Measurements from ENCODE around the gene TMEM115. TPM values are rescaled to one million over a fixed set of nuclear protein-coding genes. Genes with fewer than 3 reads are reported as not detected.

Gene TMEM115
- total and polyA plus RNA-seq, 2 of the 13 experiments (the other 11 are each of a cell fraction or from before 2014, with no cell fraction given) = 22.1 to 30.7 TPM

DNA sequence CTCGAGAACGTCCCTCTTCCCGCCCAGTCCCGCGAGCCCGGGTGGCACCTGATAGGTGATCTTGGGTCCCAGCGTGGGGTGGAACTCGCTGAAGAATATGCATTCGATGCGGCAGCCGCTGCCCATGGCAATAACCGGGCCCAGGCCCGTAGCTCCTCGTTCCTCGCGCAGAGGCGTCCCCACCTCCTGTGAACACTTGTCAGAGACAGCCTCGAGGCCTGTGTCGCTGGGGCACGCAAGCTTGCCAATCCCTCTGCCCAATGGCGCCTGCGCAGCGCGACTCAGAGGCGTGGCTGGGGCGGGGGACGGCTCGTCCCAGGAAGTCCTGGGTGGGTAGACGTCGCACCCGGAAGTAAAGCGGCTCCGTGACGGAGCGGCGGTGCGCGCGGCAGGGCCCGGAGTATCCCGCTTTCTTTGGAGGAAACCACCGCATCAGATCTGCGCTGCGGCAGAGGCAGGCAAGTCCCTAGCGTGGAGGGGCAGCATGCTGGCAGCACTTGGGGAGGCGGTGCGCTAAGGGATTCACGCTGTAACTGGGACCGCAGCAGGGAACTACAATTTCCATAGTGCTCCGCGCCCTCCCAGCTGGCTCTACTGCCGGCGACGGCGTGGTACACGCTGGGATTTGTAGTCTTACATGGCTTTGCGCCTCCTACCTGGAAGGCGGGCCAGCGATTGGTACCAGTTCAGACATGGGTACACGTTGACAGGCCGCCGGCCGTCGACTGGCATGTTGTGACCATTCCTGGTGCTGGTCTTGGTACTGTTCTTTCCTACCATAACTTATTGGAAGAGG, 8.6 kb downstream of the TMEM115 start, which contains the start of the genes CYB561D2 and NPRL2 (continued):
- TF ChIP-seq ETV6 (CRISPR knock-in tag; conservative IDR thresholded peaks at IDR 0.05) (peak; percentile 90; the same call in 1 of the 2 replicates), SRSF9 (IDR thresholded peaks at IDR 0.05; ENCODE audit: borderline replicate concordance, insufficient read depth, low read depth, low read length, poor library complexity, severe bottlenecking) (no peak), NFRKB (IDR thresholded peaks at IDR 0.05) (no peak), SNAI1 (CRISPR knock-in tag; IDR thresholded peaks at IDR 0.05; ENCODE audit: borderline replicate concordance) (peak; percentile 88; the same call in 1 of the 2 replicates), ZNF33A (CRISPR knock-in tag; IDR thresholded peaks at IDR 0.05; ENCODE audit: borderline replicate concordance) (no peak), KAT7 (CRISPR knock-in tag; IDR thresholded peaks at IDR 0.05; ENCODE audit: borderline replicate concordance) (no peak), NBN (conservative IDR thresholded peaks at IDR 0.05) (no peak), ZSCAN22 (CRISPR knock-in tag; IDR thresholded peaks at IDR 0.05) (no peak), ZNF34 (CRISPR knock-in tag; IDR thresholded peaks at IDR 0.05; ENCODE audit: borderline replicate concordance) (no peak; the same call in 1 of the 2 replicates), REL (CRISPR knock-in tag; conservative IDR thresholded peaks at IDR 0.05) (peak; percentile 92), NCOA5 (CRISPR knock-in tag; IDR thresholded peaks at IDR 0.05) (no peak), BORCS8-MEF2B (CRISPR knock-in tag; IDR thresholded peaks at IDR 0.05) (peak; percentile 99), PCBP2 (optimal IDR thresholded peaks at IDR 0.05; ENCODE audit: low read depth, low read length, poor library complexity, severe bottlenecking) (no peak)
- TF ChIP-seq, protein P1, sequence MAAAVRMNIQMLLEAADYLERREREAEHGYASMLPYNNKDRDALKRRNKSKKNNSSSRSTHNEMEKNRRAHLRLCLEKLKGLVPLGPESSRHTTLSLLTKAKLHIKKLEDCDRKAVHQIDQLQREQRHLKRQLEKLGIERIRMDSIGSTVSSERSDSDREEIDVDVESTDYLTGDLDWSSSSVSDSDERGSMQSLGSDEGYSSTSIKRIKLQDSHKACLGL (CRISPR knock-in tag; IDR thresholded peaks at IDR 0.05) = peak; percentile 98
- TF ChIP-seq, protein P2, sequence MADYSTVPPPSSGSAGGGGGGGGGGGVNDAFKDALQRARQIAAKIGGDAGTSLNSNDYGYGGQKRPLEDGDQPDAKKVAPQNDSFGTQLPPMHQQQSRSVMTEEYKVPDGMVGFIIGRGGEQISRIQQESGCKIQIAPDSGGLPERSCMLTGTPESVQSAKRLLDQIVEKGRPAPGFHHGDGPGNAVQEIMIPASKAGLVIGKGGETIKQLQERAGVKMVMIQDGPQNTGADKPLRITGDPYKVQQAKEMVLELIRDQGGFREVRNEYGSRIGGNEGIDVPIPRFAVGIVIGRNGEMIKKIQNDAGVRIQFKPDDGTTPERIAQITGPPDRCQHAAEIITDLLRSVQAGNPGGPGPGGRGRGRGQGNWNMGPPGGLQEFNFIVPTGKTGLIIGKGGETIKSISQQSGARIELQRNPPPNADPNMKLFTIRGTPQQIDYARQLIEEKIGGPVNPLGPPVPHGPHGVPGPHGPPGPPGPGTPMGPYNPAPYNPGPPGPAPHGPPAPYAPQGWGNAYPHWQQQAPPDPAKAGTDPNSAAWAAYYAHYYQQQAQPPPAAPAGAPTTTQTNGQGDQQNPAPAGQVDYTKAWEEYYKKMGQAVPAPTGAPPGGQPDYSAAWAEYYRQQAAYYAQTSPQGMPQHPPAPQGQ (CRISPR knock-in tag; IDR thresholded peaks at IDR 0.05; ENCODE audit: borderline replicate concordance) = no peak
- TF ChIP-seq, protein P3, sequence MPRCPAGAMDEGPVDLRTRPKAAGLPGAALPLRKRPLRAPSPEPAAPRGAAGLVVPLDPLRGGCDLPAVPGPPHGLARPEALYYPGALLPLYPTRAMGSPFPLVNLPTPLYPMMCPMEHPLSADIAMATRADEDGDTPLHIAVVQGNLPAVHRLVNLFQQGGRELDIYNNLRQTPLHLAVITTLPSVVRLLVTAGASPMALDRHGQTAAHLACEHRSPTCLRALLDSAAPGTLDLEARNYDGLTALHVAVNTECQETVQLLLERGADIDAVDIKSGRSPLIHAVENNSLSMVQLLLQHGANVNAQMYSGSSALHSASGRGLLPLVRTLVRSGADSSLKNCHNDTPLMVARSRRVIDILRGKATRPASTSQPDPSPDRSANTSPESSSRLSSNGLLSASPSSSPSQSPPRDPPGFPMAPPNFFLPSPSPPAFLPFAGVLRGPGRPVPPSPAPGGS (CRISPR knock-in tag; IDR thresholded peaks at IDR 0.05) = peak; percentile 95
- TF ChIP-seq, protein P4, sequence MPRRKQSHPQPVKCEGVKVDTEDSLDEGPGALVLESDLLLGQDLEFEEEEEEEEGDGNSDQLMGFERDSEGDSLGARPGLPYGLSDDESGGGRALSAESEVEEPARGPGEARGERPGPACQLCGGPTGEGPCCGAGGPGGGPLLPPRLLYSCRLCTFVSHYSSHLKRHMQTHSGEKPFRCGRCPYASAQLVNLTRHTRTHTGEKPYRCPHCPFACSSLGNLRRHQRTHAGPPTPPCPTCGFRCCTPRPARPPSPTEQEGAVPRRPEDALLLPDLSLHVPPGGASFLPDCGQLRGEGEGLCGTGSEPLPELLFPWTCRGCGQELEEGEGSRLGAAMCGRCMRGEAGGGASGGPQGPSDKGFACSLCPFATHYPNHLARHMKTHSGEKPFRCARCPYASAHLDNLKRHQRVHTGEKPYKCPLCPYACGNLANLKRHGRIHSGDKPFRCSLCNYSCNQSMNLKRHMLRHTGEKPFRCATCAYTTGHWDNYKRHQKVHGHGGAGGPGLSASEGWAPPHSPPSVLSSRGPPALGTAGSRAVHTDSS (CRISPR knock-in tag; conservative IDR thresholded peaks at IDR 0.05) = peak; percentile 26; the same call in 1 of the 2 replicates
- TF ChIP-seq, protein P5, sequence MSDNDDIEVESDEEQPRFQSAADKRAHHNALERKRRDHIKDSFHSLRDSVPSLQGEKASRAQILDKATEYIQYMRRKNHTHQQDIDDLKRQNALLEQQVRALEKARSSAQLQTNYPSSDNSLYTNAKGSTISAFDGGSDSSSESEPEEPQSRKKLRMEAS (IDR thresholded peaks at IDR 0.05) = peak; percentile 99
- TF ChIP-seq, protein P6, sequence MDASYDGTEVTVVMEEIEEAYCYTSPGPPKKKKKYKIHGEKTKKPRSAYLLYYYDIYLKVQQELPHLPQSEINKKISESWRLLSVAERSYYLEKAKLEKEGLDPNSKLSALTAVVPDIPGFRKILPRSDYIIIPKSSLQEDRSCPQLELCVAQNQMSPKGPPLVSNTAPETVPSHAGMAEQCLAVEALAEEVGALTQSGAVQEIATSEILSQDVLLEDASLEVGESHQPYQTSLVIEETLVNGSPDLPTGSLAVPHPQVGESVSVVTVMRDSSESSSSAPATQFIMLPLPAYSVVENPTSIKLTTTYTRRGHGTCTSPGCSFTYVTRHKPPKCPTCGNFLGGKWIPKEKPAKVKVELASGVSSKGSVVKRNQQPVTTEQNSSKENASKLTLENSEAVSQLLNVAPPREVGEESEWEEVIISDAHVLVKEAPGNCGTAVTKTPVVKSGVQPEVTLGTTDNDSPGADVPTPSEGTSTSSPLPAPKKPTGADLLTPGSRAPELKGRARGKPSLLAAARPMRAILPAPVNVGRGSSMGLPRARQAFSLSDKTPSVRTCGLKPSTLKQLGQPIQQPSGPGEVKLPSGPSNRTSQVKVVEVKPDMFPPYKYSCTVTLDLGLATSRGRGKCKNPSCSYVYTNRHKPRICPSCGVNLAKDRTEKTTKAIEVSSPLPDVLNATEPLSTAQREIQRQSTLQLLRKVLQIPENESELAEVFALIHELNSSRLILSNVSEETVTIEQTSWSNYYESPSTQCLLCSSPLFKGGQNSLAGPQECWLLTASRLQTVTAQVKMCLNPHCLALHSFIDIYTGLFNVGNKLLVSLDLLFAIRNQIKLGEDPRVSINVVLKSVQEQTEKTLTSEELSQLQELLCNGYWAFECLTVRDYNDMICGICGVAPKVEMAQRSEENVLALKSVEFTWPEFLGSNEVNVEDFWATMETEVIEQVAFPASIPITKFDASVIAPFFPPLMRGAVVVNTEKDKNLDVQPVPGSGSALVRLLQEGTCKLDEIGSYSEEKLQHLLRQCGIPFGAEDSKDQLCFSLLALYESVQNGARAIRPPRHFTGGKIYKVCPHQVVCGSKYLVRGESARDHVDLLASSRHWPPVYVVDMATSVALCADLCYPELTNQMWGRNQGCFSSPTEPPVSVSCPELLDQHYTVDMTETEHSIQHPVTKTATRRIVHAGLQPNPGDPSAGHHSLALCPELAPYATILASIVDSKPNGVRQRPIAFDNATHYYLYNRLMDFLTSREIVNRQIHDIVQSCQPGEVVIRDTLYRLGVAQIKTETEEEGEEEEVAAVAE (CRISPR knock-in tag; IDR thresholded peaks at IDR 0.05; ENCODE audit: borderline replicate concordance) = peak; percentile 82

Measured in HepG2 (cell line).